ENCODE measurements around the gene PRDM10.
"Not testable (repeated sequence)": the region's sequence is repeated elsewhere in the genome, so short reads cannot be mapped to it uniquely, and the experiment has no call there.

Gene PRDM10

DNA sequence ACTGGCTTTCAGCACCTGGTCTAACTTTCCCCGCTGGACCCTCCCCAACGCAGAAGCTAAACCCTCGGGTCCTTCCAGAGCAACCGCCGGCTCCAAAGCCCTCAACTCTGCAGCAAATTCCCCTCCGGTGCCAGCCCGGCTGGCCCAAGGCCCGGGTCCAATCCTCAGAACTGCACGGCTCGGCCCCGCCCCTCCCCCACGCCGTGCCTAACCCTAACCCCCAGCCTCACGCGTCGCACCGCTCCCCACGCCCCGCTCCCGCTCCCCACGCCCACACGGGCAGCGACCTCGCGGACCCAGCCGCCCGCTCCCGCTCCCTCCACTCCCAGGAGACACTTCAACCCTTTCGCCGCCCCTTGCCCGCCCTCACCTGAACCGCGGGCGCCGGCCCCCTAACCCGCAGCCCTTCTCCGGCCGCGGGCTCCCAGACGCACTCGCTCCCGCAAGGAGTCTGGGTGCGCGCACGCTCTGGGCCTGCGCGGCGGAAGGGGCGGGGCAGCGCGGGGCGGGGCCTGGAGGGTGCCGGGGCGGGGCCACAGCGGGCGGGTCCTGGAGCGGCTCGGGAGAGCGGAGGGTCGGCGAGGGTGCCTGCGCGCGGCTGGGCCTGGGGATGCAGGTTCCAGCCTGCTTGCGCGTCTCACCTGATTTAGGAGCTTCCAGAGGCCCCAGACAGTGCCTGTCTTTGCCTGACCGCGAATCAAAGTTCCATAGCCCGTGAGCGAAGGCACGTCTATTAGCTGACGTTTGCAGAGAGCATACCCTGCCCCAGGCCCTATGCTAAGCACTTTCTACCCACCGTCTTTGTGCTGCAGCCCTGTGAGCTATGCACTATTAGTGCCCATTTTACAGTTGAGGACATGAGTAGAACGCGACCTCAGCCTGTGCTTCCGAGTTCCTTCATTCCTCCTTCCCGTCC lies 107.3 kb downstream of the PRDM10 start, which contains the start of gene NFRKB:
Gene NFRKB, minus strand, starts transcription at position 453 of the 916 bp plus-strand sequence. CDS start 2,729 bp downstream, outside the sequence.
- FAIRE-seq (no peak), DNase-seq (ENCODE audit: low spot score) (peak; percentile 93)

DNA sequence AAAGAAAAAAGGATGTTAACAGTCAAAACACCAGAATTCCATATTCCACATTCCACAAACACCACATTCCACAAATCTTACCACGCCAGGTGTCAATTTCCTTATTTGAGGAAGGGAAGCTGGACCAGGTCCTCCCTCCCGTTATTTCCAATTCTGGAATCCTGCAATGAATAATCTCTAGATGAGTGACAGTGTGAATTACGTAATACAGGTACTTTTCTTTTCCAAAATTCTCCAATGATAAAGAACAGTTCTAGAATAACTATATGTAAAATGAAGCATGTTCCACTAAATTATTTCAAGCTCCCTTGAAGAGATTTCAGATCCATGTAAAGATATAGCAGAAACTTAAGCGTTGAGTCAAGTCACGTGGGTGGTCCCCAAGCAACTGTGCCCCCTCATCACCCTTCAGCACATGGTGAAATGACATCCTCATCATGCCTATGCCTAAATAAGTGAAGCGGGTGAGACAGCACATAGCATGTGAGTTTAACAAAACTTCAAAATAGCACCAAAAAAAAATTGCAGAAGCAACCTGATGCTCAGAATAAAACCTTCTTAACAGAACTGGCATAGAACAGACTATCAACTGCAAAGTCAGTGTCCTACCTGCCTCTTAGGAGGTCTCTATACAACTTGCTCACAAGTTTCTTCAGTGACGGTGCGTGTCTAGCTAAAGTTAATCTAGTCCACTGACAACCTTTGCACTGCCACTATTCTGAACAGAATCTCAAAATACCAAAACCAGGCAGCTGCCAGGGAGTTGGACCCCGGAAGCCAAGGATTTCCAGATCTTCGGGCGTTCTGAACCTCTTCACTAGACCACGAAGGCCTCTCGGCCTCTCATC lies 108.1 kb downstream of the PRDM10 start:
- no peak for DNase-seq (ENCODE audit: low spot score)
- no peak for FAIRE-seq

DNA sequence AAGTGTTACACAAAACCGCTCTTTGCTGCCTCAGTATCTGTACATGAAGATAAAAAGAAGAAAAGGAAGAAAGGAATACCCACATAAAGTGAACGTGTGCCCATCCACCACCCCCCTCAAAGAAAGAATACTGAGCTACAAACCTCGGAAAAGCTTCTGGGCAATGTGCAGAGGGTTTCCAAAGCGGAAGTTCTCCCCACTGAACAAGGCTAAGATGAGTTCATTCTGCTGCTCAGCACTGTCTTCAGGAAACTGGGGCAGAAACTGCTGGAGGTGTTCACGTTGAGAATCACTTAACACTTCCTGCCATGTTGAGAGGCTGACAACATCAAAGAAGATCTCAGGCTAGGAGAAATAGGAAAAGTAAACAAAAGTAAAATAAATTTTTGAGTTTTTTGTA lies 114.2 kb downstream of the PRDM10 start:
- no peak for FAIRE-seq

DNA sequence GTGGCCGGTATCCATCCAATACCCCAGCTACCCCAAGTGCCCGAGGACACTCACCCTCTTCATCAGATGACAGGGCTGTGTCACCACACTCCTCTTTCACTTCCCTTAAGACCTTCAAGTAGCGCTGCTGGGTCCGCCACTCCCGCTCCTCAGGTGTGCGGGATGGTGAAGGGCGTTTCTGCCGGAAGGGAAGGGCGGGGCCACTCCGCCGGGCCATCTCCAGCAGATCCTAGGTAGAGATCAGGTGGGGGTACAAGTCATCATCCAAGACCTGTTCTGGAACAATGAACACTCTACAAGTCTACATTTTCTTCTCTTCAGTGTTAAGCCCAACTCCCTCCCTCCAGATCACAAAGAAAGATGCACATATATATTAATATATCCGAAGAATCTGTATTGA lies 117.3 kb downstream of the PRDM10 start:
- FAIRE-seq (no peak), DNase-seq (ENCODE audit: low spot score) (no peak)

More for the DNA sequence above, 114.2 kb downstream of the PRDM10 start:
- DNase-seq (ENCODE audit: low spot score) = no peak

DNA sequence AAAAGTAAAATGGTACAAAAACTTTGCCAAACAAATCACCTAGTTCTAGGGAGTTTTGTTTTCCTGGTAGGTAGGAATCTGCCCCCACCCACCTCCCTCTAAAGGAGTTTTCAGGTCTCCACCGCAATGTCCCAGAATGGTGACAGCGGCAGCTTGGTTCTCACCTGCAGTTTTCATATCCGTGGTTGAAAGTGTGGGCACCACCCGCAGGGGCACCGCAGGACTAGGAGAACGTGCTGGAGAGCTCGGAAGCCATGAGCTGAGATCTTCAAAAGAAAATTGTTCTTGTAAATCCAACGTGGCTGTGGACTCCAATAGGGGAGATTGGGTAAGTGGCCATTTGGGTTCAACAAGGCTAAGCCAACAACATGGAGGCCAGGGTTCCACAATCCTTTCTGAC lies 118.1 kb downstream of the PRDM10 start:
- DNase-seq (ENCODE audit: low spot score) (no peak), FAIRE-seq (no peak)

DNA sequence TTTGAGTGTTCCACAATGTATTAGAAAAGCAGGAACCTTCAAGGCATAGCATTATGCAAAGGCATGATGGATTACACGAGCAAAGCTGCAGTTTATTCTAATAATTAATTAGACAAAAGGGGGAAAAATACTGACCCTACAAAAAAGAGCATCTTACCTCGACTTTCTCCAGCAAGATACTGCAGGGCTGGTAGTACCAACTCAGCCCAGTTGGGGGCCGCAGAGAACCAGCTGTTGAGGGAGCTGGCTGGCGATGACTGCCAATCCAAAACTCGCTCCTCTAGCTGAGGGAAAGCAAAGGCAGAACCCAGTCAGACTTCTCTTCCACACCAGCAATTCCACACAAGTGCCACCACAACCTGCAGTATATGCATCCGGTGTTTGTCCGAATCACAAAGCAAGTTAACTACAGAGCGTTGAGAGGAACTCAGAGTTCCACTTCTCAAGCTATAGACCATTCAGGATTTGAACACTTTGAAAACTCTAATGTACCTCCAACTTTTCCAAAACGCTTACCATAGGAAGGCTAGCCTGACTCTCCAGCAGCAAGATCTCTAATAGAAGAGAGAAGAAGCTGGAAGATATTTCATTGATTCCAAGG lies 121.0 kb downstream of the PRDM10 start:
- peak; percentile 40 for DNase-seq (ENCODE audit: low spot score)
- no peak for FAIRE-seq

DNA sequence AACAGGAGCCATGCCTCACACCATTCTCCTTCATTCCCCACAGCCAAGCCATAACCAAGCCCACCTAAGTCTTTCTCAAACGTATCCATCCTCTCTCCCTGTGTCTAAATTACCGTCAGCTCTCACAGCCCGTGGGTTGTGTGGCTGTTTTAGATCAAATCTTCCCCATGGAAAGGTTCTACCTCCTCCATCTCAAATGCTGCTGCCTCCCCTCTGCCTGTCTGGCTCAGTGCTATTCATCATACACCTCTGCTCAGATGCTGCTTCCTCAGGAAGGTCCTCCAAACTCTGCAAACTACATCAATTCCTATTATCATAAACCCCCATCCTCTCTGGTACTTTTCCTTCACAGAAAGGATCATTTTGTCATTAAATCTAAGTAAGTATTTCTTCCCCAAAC lies 122.3 kb downstream of the PRDM10 start:
- no peak for DNase-seq (ENCODE audit: low spot score)
- FAIRE-seq = no peak

DNA sequence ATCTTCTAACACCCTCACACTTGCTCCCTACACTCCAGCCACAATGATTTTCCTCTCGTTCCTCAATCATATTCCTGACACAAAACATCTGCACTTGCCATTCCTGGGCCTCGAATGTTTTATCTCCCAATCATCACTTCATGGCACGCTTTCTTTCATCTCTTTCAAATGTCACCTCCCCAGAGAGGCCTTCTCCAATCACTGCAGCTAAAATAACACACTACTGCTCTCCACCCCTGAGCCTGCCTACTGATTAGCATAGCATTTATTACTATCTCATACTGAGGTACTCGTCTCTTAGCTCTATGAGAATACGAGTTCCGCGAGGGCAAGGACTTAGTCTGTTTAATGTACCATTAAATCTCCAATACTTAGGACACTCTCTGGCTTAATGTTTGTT lies 130.7 kb downstream of the PRDM10 start:
- FAIRE-seq = no peak
- no peak for DNase-seq (ENCODE audit: low spot score)

DNA sequence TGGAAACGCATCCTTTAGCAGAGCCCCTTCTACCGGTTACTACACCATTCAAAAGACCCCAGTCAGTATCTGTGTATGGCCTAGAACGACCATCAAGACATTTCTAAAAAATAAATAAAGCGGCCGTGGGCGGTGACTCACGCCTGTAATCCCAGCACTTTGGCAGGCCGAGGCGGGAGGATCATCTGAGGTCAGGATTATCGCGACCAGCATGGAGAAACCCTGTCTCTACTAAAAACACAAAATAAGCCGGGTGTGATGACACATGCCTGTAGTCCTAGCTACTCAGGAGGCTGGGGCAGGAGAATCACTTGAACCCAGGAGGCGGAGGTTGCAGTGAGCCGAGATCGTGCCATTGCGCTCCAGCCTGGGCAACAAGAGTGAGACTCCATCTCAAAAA lies 134.0 kb downstream of the PRDM10 start:
- DNase-seq (ENCODE audit: low spot score); FAIRE-seq: not testable (repeated sequence)

DNA sequence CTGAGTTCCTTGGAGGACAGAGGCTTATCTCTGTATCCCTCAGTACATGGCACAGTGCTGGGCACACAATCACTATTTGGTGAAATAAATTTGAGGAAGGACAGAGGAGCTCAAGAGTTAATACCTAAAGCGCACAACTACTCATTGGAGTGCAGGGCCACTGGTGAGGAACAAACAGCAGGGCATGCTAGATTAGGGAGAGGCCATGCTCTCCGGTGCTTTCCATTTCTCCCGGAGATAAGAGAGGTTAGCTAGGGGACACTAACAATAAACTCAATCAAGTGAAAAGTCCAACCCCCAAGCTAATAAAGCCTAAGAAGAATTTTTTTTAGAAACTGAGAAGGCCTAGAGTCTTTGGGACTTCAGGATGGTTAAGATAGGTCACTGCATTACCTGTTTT lies 136.3 kb downstream of the PRDM10 start:
- no peak for DNase-seq (ENCODE audit: low spot score)
- FAIRE-seq = no peak

DNA sequence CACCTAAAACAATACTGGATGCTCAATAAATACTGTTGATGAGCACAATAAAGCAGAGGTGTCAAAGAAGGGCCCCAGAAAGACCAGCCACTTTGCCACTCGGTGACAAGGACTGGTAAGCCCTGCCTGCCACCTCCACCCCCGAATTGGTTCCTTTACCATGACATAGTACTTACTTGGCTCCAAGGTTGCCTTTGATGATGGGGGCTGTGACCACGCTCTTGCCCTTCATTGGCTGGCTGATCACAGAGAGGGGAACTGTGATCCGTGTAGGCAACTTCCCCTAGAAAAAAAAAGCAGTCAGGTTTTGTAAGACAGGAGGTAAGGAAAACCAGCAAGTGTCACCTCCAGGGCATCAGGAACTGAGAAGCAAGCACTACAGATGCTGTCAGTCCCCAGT lies 136.9 kb downstream of the PRDM10 start:
- FAIRE-seq = no peak

DNA sequence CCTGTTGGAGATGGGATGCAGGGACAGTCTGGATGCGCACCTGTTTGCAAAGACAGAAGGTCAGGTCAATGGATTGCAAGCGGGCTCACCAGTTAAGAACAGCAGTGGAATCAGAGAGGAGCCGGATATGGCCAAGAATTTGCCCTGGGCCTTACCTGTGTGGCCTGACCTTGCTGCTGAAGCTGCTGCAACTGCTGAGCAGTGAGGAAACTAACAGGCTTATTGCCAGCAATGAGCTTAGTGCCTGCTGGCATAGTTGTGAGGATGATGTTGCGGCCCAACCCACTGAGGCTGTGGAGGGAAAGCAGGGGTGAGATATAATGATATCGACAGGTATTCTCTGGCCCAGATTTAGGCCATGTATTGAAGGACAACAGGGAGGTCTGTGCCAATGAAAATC lies 137.8 kb downstream of the PRDM10 start:
- DNase-seq (ENCODE audit: low spot score) (no peak), FAIRE-seq (no peak)

More for the DNA sequence above, 136.9 kb downstream of the PRDM10 start:
- DNase-seq (ENCODE audit: low spot score) = no peak

DNA sequence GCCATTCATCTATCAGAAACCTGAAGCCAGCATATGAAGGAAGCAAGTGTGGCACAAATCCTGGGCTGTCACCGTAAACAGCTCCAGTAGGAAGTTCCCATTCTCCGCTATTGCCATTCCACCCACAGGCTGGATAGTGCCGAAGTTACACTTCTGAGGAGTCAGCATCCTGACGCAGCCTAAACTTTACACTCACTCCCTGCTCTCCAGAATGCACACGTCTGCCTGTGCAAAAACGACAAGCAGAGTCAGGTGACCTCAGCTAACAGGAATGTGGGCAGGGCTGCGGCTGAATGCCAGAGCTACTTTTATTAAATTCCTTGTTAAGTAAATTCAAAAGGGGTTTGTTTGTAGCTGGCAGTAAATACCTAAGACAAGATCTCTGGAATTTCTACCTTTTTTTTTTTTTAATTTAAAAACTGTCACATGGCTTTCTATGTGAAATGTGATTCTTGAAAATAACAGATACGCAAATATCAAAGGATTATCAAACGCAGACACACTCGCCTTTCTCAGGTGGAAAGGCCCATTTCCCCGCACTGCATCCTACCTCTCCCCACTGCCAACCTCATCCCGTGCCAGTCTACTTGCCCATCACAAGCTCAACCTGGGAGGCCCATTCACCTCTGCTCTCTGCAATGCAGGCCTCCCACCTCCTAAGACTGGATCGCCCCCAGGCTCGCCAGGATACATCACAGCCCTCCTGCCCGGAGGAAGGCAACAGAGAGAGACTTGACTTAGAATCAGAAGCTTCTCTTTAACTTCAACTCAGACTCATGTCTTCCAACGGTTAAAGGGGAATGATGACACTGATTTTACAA lies 140.7 kb downstream of the PRDM10 start:
- no peak for FAIRE-seq
- DNase-seq (ENCODE audit: low spot score) = peak; percentile 89

DNA sequence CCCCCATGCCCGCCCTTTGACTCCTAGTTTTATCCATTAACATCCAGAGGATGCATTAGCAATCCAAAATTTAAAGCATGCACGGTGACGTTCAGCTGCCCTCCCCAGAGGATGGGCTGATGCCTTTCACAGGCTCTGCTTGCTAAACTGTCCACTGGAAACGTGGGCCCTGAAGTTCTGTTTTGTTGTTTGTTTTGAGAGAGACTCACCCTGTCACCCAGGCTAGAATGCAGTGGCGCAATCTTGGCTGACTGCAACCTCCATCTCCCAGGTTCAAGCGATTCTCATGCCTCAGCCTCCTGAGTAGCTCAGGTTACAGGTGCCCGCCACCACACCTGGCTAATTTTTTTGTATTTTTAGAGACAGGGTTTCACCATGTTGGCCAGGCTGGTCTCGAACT lies 146.6 kb downstream of the PRDM10 start:
- FAIRE-seq = no peak
- no peak for DNase-seq (ENCODE audit: low spot score)

DNA sequence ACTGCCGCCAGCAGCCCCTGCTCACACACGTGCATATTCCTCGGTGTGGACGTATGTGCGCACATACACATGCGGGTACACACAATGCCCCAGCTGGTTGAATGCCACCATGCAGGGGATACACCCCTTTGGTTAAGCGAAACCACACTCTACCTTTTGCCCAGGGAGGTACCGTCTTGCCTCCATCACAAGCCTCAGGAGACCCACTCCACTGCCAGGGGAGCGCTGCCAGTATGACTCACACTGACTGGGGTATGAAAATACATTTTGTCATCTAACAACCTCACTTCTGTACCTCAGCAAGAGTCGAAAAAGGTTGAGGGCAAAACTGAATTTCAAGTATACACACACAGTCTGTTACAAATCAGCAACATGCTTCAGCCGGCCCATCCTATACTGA lies 147.5 kb downstream of the PRDM10 start:
- DNase-seq (ENCODE audit: low spot score) (no peak), FAIRE-seq (no peak)

DNA sequence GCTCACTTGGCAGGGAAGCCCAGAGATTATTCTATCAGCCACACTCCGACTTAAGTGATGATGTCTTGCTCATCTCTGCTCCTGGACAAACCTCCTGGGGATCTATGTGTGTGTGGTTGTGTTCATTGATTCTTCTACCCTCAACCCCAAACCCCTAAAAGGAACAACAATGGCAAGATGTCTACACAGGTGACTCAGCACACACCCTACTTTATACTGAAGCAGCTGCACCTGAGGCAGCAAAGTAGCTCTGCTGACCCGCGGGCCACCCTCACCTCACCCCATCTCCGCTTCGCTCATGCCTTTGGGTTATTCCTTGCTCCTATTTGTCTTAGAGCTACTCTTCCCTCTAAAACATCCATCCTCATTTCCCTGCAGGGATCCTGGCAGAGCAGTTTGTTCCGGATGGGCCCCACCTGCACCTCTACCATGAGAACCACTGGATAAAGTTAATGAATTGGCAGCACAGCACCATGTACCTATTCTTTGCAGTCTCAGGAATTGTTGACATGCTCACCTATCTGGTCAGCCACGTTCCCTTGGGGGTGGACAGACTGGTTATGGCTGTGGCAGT lies 148.3 kb downstream of the PRDM10 start:
- DNase-seq (ENCODE audit: low spot score) = no peak
- no peak for FAIRE-seq

DNA sequence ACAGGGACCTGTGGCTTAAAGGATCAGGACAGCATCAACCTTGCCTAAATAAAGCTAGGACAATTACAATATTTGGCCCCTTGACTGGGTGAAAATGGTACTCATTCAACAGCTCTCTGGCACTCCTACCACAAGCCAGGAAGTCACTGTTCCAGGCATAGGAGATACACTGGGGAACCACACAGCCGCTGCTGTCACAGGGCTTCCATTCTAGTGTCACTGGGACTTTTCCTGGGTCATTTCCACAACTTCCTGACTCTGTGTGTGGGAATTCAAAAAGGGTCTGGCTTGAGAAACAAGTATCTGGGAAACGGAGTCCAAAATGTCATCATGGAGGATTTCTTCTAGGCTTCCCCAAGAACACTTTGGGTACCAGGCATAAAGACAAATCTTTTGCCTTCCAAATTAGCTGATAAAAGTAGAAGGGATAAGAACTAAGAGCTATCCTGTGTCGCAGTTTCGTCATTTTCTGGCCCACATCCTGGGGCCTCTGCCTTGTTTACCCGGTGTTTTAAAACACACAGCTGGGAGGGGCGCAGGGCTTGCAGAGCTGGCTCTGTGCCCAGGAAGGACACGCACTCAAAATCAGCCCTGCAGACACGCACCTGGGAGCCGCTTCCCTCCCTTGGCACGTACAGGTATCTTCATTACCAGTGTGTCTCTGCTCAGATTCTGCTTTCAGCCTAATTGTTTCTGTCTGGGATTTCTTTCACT lies 149.0 kb downstream of the PRDM10 start:
- DNase-seq (ENCODE audit: low spot score) = peak; percentile 44

DNA sequence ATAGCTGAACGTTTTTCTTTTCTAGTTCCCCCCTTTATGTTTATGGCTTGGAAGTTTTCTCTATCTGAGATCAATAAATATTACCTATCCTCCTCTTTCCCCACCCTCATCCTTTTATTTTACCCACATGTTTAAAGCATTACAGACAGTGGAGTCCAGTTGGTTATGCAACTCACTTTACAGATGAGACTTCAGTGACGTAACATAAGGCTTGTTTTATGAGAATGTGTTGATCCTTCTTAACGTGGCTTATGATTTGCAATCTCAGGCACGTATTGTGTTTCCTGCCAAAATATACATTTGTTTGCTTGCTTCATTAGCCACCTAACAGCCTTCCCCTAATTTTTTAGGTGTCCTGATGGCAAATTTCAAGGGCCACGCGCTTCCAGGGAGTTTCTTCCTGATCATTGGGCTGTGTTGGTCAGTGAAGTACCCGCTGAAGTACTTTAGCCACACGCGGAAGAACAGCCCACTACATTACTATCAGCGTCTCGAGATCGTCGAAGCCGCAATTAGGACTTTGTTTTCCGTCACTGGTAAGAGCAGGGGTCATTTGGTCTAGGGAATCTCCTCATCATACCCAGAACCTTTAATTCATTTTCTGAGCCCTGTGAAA lies 150.4 kb downstream of the PRDM10 start:
- FAIRE-seq (no peak), DNase-seq (ENCODE audit: low spot score) (no peak)

More for the DNA sequence above, 149.0 kb downstream of the PRDM10 start:
- no peak for FAIRE-seq
